Prostate gland (tissue), 2 donors: ENCODE data around the gene DMRT1. TPM values are rescaled to one million over a fixed set of nuclear protein-coding genes. Genes with fewer than 3 reads are reported as not detected.

Experiments used
- DNase-seq: peaks from one replicate; pipeline ENCODE4 v3.0.0-alpha.2; 2019; ENCODE audit warnings: low spot score
- H3K27ac ChIP-seq, 2 donors: fragments of 200-600 bp; sonication (generic); 2 replicates each; pipeline ENCODE4 v1.5.1; 2017 to 2019
- H3K27me3 ChIP-seq: fragments of 200-600 bp; sonication (generic); replicated peaks from 2 replicates; pipeline ENCODE4 v1.5.1; 2019; ENCODE audit not compliant: insufficient read depth
- H3K36me3 ChIP-seq, 2 donors: fragments of 200-600 bp; sonication (generic); 1 replicate in 1 of 2; 2 replicates in 1 of 2; pipeline versions ENCODE4 v1.5.1 to v1.8.1; 2017 to 2019
- H3K4me1 ChIP-seq: fragments of 200-600 bp; sonication (generic); replicated peaks from 2 replicates; pipeline ENCODE4 v1.5.1; 2019
- H3K4me3 ChIP-seq, 2 donors: fragments of 200-600 bp; sonication (generic); 2 replicates each; pipeline ENCODE4 v1.5.1; 2017 to 2019
- H3K9me3 ChIP-seq: fragments of 200-600 bp; sonication (generic); 2 replicates; pipeline ENCODE4 v1.5.1; 2017
- POLR2A ChIP-seq: fragments of 450-650 bp; IDR thresholded peaks from one replicate; pipeline ENCODE4 v1.6.1; 2016; ENCODE audit warnings: antibody characterized with exemption, mild to moderate bottlenecking
- POLR2AphosphoS5 ChIP-seq: sonication (generic); formaldehyde crosslinking; IDR thresholded peaks from one replicate; pipeline ENCODE4 v1.6.1; 2017; ENCODE audit warnings: antibody characterized with exemption
- WGBS: methylation state at CpG from one replicate; pipeline ENCODE4 v1.1.5; 2018; 5-methylcytosine and 5-hydroxymethylcytosine counted together
- intact Hi-C: fragments of 100-400 bp; cut with DNase I; formaldehyde crosslinking; loops from one replicate; pipeline ENCODE4 v1.14.2; 2022
- total RNA-seq, 2 donors: library from RNA; depleted of rRNA; stranded (reverse); fragments of >200 nt; gene quantifications; one replicate each; pipeline ENCODE4 v1.1.0, GENCODE V29; 2016
- TF ChIP-seq, protein P1 (sequence below), 4 experiments: fragments of 200-600 bp in 2 of 4; fragments of 450-650 bp in 2 of 4; sonication (generic) in 2 of 4; IDR thresholded peaks; 1 replicate in 3 of 4; 2 replicates in 1 of 4; pipeline ENCODE4 v1.5.1; 2016 to 2019; ENCODE audit warnings: antibody characterized with exemption in 4 of 4, mild to moderate bottlenecking in 2 of 4, moderate library complexity in 2 of 4

The DMRT1 gene
- total RNA-seq, 2 donors from 2014 or later, result 85.9 TPM; not detected in 1

DNA sequence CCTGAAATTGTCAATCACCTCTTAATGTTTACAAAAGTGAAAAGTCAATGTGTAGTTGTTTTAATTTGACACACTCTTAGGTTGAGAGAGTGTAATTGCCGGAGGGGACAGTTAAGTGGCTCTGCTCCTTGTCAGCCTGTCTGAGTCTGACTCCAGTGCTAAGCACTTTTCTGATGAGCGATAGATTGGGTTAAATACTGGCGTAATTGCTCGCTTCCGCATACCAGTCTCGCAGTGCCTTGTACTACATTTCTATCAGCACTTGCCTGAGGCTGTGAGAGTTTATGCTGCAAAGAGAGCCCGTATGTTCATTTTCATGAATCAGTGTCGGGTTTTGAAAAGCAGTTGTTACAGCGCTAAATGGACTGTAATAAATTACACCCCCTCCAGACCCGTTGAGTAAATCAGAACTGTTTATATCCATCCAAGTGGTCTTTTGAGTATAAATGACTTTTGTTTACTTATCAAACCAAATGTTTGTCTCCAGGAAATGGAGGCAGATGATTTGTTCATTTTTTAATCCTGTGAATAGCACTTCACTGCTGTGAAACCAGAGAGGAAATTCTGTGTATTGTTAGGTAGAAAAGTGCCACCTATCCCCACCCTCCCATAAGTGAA lies 94.0 kb downstream of the DMRT1 start:
- Histone ChIP-seq H3K36me3 (no peaks in the 10 kb centered on the region), H3K27ac (no peak overlapping the region), H3K27me3 (peaks cover 4% of the 10 kb centered on the region), H3K4me3 (no peak overlapping the region), H3K9me3 (no peaks in the 10 kb centered on the region), H3K4me1 (no peaks in the 10 kb centered on the region)
- intact Hi-C loops, result no loop called here
- DNase-seq, result no peak
- TF ChIP-seq POLR2AphosphoS5, result no peak
- TF ChIP-seq, protein P1, sequence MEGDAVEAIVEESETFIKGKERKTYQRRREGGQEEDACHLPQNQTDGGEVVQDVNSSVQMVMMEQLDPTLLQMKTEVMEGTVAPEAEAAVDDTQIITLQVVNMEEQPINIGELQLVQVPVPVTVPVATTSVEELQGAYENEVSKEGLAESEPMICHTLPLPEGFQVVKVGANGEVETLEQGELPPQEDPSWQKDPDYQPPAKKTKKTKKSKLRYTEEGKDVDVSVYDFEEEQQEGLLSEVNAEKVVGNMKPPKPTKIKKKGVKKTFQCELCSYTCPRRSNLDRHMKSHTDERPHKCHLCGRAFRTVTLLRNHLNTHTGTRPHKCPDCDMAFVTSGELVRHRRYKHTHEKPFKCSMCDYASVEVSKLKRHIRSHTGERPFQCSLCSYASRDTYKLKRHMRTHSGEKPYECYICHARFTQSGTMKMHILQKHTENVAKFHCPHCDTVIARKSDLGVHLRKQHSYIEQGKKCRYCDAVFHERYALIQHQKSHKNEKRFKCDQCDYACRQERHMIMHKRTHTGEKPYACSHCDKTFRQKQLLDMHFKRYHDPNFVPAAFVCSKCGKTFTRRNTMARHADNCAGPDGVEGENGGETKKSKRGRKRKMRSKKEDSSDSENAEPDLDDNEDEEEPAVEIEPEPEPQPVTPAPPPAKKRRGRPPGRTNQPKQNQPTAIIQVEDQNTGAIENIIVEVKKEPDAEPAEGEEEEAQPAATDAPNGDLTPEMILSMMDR (IDR thresholded peaks at IDR 0.05), result no peak
- 13% methylated on average over 10 of the region's 10 CpGs for whole genome bisulfite sequencing

DNA sequence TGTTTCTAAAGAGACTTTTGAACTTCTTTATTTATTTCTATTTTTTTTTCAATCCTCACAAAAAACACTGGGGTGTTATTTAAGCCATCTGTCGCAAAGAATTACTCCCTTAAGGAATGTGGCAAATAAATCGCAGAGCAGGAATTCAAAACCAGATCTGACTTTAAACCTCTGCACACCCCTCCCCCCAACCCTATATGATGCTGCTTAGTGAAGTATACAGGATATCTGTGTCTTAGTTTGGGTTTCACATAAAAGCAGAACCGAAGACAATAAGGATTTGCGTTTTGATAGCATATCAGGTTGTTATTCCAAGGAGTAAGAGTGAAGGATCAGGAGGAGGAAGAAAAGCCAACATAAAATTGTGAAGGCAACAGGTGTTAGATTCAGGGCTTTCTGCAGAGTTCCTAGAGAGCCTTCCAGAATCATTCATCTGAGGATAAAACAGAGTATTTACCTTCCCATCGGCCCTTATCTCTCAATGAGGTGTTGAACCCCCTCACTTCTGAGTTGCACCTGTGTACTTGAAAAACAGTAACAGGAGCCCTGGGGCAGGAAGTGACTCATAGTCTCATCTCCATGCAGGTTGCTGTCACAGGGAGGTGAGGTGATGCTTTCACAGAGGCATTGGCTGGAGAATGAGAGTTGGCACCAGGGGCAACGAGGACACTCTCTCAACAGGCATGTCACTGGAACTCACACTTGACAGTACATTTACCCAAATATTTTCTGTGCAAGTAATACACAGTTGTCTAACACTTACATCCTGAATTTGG lies 101.5 kb downstream of the DMRT1 start:
- H3K9me3 ChIP-seq, result no peaks in the 10 kb centered on the region
- intact Hi-C loops, result no loop called here
- no peaks in the 10 kb centered on the region for H3K36me3 ChIP-seq
- 48% methylated on average over 6 of the region's 6 CpGs for WGBS
- TF ChIP-seq POLR2A (no peak), POLR2AphosphoS5 (no peak)
- TF ChIP-seq, protein P1 (IDR thresholded peaks at IDR 0.05), result no peak
- no peaks in the 10 kb centered on the region for H3K4me1 ChIP-seq
- H3K27ac ChIP-seq, result no peak overlapping the region
- peaks cover 4% of the 10 kb centered on the region for H3K27me3 ChIP-seq
- H3K4me3 ChIP-seq, result no peak overlapping the region
- DNase-seq, result no peak

DNA sequence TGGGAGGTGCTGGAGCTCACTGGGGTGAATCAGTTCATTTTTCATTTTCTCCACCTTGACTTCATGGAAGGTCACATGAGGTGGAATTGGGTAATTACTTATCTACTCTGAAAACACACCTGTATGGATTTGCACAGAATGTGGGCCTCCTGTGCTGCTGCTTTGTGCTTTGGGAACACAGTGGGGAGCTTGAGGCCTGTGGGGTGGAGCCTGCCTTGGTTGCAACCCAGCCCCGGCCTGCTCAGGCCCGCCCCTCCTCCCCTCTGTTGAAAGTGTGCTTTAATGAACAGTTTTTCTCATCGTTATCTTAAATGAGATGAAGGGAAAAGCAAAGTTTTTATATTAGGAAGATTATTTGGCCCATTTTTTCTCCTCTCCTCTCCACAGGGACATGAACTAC lies 106.5 kb downstream of the DMRT1 start:
- DNase-seq, result no peak
- no peak overlapping the region for H3K4me3 ChIP-seq
- TF ChIP-seq, protein P1 (IDR thresholded peaks at IDR 0.05), result no peak
- TF ChIP-seq POLR2A (no peak), POLR2AphosphoS5 (no peak)
- H3K4me1 ChIP-seq, result no peaks in the 10 kb centered on the region
- H3K9me3 ChIP-seq, result no peaks in the 10 kb centered on the region
- 85% methylated on average over 3 of the region's 3 CpGs for WGBS
- H3K27me3 ChIP-seq, result no peaks in the 10 kb centered on the region
- intact Hi-C loops, result no loop called here
- H3K27ac ChIP-seq, result no peak overlapping the region
- H3K36me3 ChIP-seq, result no peaks in the 10 kb centered on the region

DNA sequence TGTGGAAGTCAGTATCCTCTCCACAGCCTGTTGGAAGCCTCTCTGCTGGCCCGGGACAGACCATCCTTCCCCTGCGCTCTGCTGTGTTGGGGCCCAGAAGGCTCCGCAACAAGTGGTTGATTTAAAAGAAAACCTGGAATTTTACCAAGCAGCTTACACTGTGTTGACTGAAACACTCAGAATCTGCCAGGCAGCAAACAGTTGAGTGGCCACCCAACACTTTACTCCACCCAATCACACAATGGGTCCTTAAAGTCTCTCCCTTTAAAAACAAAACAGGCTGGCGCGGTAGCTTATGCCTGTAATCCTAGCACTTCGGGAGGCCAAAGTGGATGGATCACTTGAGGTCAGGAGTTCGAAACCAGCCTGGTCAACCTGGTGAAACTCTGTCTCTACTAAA lies 107.0 kb downstream of the DMRT1 start:
- H3K4me1 ChIP-seq, result no peaks in the 10 kb centered on the region
- no peaks in the 10 kb centered on the region for H3K36me3 ChIP-seq
- no peak for DNase-seq
- H3K27me3 ChIP-seq, result no peaks in the 10 kb centered on the region
- H3K4me3 ChIP-seq, result no peak overlapping the region
- intact Hi-C loops, result no loop called here
- no peak for TF ChIP-seq POLR2AphosphoS5
- no peak for TF ChIP-seq POLR2A
- TF ChIP-seq, protein P1 (IDR thresholded peaks at IDR 0.05), result no peak
- 73% methylated on average over 7 of the region's 7 CpGs for WGBS
- no peaks in the 10 kb centered on the region for H3K9me3 ChIP-seq
- H3K27ac ChIP-seq, result no peak overlapping the region

DNA sequence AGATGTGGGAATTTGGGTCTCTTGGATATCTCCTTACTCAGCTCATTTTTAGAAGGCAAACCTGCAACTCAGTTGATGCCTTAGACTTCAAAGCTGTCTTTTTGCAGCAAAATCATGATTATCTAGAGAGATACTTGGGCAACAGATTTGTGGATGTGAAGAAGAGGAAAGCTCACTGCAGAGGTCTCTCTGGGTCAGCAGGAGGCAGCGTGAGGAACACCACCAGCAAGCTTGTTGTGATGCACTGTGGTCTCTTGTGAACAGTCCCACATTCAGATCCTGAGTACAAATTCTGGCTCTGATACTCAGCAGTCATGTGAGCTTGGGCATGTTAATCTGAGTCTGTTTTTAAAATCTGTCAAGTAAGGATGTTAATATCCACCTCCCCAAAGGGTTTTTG lies 108.6 kb downstream of the DMRT1 start:
- H3K9me3 ChIP-seq, result no peaks in the 10 kb centered on the region
- no peak for DNase-seq
- H3K27me3 ChIP-seq, result peaks cover 3% of the 10 kb centered on the region
- WGBS, result 65% methylated on average over 1 of the region's 1 CpG
- H3K27ac ChIP-seq, result no peak overlapping the region
- no peaks in the 10 kb centered on the region for H3K36me3 ChIP-seq
- H3K4me1 ChIP-seq, result no peaks in the 10 kb centered on the region
- intact Hi-C loops, result no loop called here
- no peak overlapping the region for H3K4me3 ChIP-seq
- TF ChIP-seq POLR2AphosphoS5 (no peak), POLR2A (no peak)
- TF ChIP-seq, protein P1 (IDR thresholded peaks at IDR 0.05), result no peak
